Ovary (tissue), 9 donors: Measurements from ENCODE around the gene ATG9B. TPM values are rescaled to one million over a fixed set of nuclear protein-coding genes. Genes with fewer than 3 reads are reported as not detected.

Experiments
- DNase-seq, 5 donors: peaks; one replicate each; pipeline ENCODE4 v3.0.0-alpha.2; 2019 to 2020
- H3K27ac ChIP-seq, 2 donors: fragments of 200-600 bp; one replicate each; pipeline versions ENCODE4 v1.5.1 to v1.8.0; 2019 to 2022
- H3K27me3 ChIP-seq: fragments of 200-600 bp; one replicate; pipeline ENCODE4 v1.8.0; 2022
- H3K36me3 ChIP-seq: fragments of 200-600 bp; sonication (generic); one replicate; pipeline ENCODE4 v1.5.1; 2019
- H3K4me1 ChIP-seq: one replicate; pipeline ENCODE4 v1.8.1; 2013; ENCODE audit warnings: mild to moderate bottlenecking, moderate library complexity; ENCODE audit not compliant: insufficient read depth
- H3K4me3 ChIP-seq: fragments of 200-600 bp; sonication (generic); one replicate; pipeline ENCODE4 v1.5.1; 2017
- H3K9me3 ChIP-seq, 2 donors: fragments of 200-600 bp in 1 of 2; sonication (generic) in 1 of 2; one replicate each; pipeline versions ENCODE4 v1.5.1 to v1.8.1; 2013 to 2019; ENCODE audit warnings: mild to moderate bottlenecking in 1 of 2, moderate library complexity in 1 of 2
- CTCF ChIP-seq, 3 donors: fragments of 450-650 bp in 2 of 3; fragments of 200-600 bp in 1 of 3; IDR thresholded peaks; one replicate each; pipeline versions ENCODE4 v1.5.1 to v1.8.0; 2016 to 2022; ENCODE audit warnings: antibody characterized with exemption in 3 of 3, mild to moderate bottlenecking in 1 of 3
- EP300 ChIP-seq: sonication (generic); formaldehyde crosslinking; IDR thresholded peaks from one replicate; pipeline ENCODE4 v1.6.1; 2017; ENCODE audit warnings: antibody characterized with exemption
- POLR2A ChIP-seq: fragments of 450-650 bp; IDR thresholded peaks from one replicate; pipeline ENCODE4 v1.6.1; 2017; ENCODE audit warnings: antibody characterized with exemption, mild to moderate bottlenecking, moderate library complexity
- WGBS, 3 donors: extraction: QIAGEN DNeasy Blood & Tissue Kit in 1 of 3; methylation state at CpG; one replicate each; pipeline versions ENCODE4 v1.1.5 to v1.1.7; 2013 to 2017; 5-methylcytosine and 5-hydroxymethylcytosine counted together
- intact Hi-C, 4 donors: fragments of 100-400 bp; cut with DNase I; formaldehyde crosslinking; loops; one replicate each; pipeline versions ENCODE4 v1.11.0 to v1.15.1; 2022 to 2023
- polyA plus RNA-seq, 2 donors: library from polyadenylated mRNA; stranded (reverse); fragments of 200-250 nt in 1 of 2; fragments of 350-450 nt in 1 of 2; fragmentation: Illumina TruSeq in 1 of 2; extraction: RNeasy Lipid Tissue Mini Kit (QIAGEN cat#74804) in 1 of 2; gene quantifications; one replicate each; pipeline ENCODE4 v1.2.3, GENCODE V29; 2013 to 2014
- total RNA-seq, 7 donors: library from RNA; depleted of rRNA in 2 of 7; stranded (reverse); fragments of >200 nt in 2 of 7; fragmentation: NEBNext Ultra II Directional in 3 of 7; extraction: Animal tissue kit (Norgen Biotek cat#: 25700) in 3 of 7; gene quantifications; one replicate each; pipeline versions ENCODE4 v1.1.0 to v1.2.4, GENCODE V29; 2016 to 2023
- donor health status: DM: no; HTN: no; CAD: no; lungs with moderate emphysema.
- donor health status: DM: no; HTN: no; CAD: no.
- donor health status: Bipolar disorder and iron deficiency.
- donor health status: DM: yes; HTN: yes; CAD: no.
- donor health status: DM: no; HTN: no; CAD: no.
- donor health status: DM: yes; HTN: yes; CAD: no.

ATG9B gene
- total and polyA plus RNA-seq, 9 donors = 0.03 to 1.0 (median 0.35) TPM

GRCh38 chr7:151008511-151009323, 15.6 kb downstream of the ATG9B start:
- Histone ChIP-seq H3K27ac (no peak overlapping the region), H3K9me3 (no peaks in the 10 kb centered on the region), H3K4me3 (no peak overlapping the region), H3K36me3 (no peaks in the 10 kb centered on the region), H3K27me3 (no peaks in the 10 kb centered on the region), H3K4me1 (peaks cover 5% of the 10 kb centered on the region)
- intact Hi-C loops = loop anchor here in 1 of 4 donors (5.0 kb wide), 1 partner anchor 104 kb away; no protein-coding TSS in a partner anchor
- peak; percentile 76 to 91 (median 86) for DNase-seq
- TF ChIP-seq POLR2A = no peak
- TF ChIP-seq CTCF (IDR thresholded peaks at IDR 0.05) = peak; percentile 71 to 89 (median 86)
- TF ChIP-seq EP300 = no peak
- WGBS, 3 donors = 11 to 22% (median 15%) methylated on average over 24 to 40 of the region's 40 CpGs

DNA sequence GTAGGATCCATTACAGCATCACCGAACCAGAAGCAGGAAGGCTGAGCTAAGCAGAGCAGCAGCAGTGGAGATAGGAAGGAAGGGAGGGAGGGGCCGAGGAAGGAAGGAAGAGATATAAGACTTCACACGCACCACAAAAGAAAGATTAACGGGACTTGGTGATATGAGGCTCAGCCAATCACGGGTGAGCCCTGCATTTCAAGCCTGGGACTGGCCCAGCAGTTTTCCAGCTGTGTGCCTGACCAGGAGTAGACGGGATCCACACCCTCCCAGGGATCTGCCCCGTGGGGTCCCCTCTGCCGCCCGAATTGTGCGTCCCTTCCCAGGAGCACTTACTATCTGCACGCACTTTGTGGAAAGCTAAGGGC, 16.2 kb downstream of the ATG9B start:
- no peak overlapping the region for H3K27ac ChIP-seq
- 2 to 10% (median 7%) methylated on average over 11 of the region's 11 CpGs for WGBS, 3 donors
- peaks cover 4% of the 10 kb centered on the region for H3K4me1 ChIP-seq
- H3K36me3 ChIP-seq = no peaks in the 10 kb centered on the region
- H3K4me3 ChIP-seq = no peak overlapping the region
- intact Hi-C loops = loop anchor here in 1 of 4 donors (5.0 kb wide), 1 partner anchor 104 kb away; no protein-coding TSS in a partner anchor
- TF ChIP-seq CTCF (IDR thresholded peaks at IDR 0.05) (no peak), EP300 (no peak), POLR2A (no peak)
- H3K27me3 ChIP-seq = no peaks in the 10 kb centered on the region
- peak in 1 of 5 donors; percentile 41 for DNase-seq
- no peaks in the 10 kb centered on the region for H3K9me3 ChIP-seq

GRCh38 chr7:151007469-151007898, 16.8 kb downstream of the ATG9B start:
- Histone ChIP-seq H3K27me3 (no peaks in the 10 kb centered on the region), H3K4me3 (no peak overlapping the region), H3K4me1 (peaks cover 4% of the 10 kb centered on the region), H3K36me3 (no peaks in the 10 kb centered on the region), H3K9me3 (no peaks in the 10 kb centered on the region), H3K27ac (no peak overlapping the region)
- WGBS, 3 donors = 37 to 69% (median 53%) methylated on average over 7 of the region's 7 CpGs
- DNase-seq = no peak
- intact Hi-C loops = loop anchor here in 1 of 4 donors (5.0 kb wide), 1 partner anchor 105 kb away; no protein-coding TSS in a partner anchor
- TF ChIP-seq CTCF (IDR thresholded peaks at IDR 0.05) (no peak), EP300 (no peak), POLR2A (no peak)

DNA sequence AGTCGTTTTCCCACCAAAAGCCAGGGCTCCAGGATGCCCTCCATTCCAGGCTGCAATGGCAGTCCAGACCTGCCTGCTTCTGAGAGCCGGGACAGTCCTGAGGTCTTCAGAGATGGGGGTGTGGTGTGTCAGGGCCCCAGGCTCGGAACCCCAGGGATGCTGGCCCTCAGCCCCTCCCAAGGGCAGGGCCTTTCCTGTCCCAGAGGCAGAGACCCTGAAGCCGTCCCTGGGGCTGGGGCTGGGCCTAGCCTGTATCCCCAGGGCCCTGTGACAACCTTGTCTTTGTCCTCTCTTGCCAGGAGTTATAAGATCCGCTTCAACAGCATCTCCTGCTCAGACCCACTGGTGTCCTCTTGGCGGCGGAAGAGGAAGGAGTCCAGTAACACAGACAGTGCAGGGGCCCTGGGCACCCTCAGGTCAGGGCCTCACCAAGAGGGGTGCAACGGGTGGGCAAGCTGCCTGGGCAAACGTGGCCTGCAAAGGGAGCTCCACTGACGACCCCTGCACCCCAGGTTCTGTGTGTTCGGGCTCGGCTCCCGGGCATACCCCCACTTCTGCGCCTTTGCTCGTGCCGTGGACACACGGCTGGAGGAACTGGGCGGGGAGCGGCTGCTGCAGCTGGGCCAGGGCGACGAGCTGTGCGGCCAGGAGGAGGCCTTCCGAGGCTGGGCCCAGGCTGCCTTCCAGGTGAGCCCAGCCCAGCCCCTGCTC, 17.5 kb downstream of the ATG9B start:
- H3K27ac ChIP-seq = no peak overlapping the region
- H3K4me1 ChIP-seq = peaks cover 4% of the 10 kb centered on the region
- no peak for DNase-seq
- WGBS, 3 donors = 81 to 88% (median 87%) methylated on average over 23 of the region's 23 CpGs
- H3K9me3 ChIP-seq = no peaks in the 10 kb centered on the region
- no peaks in the 10 kb centered on the region for H3K27me3 ChIP-seq
- H3K4me3 ChIP-seq = no peak overlapping the region
- intact Hi-C loops = loop anchor here in 1 of 4 donors (5.0 kb wide), 1 partner anchor 106 kb away; no protein-coding TSS in a partner anchor
- no peaks in the 10 kb centered on the region for H3K36me3 ChIP-seq
- no peak for TF ChIP-seq POLR2A
- no peak for TF ChIP-seq EP300
- no peak for TF ChIP-seq CTCF (IDR thresholded peaks at IDR 0.05)
